ENCODE measurements around the gene THOC5.

GRCh38 chr22:29510542-29510941, 43.0 kb downstream of the THOC5 start:
- no peak for TF ChIP-seq POLR2A (IDR thresholded peaks at IDR 0.05; ENCODE audit: low read length)
- no peak for TF ChIP-seq GATA1 (IDR thresholded peaks at IDR 0.05; ENCODE audit: low read depth, low read length)

All from erythroblast (primary cell).